HG02870 (cell line): ENCODE measurements around the gene CIAO3.
A peak's percentile ranks its signal among the peaks of the same experiment; 100 is the strongest.

ENCODE experiments used
- ATAC-seq: cut with Tn5 transposase; IDR thresholded peaks from one replicate; pipeline ENCODE4 v1.9.1; 2021; ENCODE audit warnings: mild to moderate bottlenecking, moderate library complexity; ENCODE audit not compliant: unreplicated experiment

The CIAO3 gene

DNA sequence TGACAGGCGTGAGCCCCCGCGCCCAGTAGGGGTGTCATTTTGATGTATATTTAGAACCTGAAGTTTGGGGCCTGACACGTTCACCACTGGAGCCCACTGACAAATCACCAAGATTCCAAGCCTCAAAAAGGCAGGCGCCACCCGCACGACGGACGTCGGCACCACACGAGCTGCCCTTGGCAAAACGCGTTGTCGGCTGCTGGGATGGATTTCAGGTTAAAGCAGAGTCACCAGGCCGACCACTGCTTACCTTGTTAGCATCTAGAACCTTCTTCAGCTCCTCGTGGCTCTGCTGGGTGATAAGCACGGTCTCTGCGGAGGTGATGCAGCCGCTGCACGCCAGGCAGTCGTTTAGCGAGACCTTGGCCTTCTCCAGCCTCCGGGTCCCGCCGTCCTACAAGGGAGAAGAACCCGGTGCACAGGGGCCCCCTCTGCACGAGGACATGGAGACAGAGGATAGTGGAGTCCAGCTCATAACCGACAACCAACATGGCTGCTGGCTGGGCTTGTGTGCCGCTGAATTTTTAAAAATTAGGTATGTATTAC is 3.8 kb downstream of the CIAO3 start:
- ATAC-seq = no peak

DNA sequence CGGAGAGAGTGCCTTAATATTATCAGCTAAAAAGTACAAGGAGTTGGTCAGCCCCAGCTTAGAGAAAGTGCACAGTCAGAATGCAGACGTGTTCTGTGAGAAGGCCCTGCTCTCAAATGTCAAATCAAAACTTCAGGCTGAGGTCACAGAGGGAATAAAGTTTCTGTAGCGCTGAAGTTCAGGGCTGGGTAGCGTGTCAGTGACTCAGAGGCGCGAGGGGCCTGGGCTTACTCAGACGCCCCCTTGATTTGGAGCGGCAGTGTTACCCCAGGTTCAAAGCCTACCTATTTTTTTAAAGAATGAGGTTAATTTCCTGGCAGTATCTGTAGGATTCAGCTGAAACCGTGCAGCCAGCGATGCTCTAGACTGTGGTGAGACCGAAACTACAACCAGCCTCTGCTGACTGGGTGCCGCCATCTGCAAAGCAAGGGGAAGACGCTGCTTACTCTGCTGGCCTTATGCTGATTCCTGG is 4.8 kb downstream of the CIAO3 start:
- ATAC-seq = peak; percentile 55

DNA sequence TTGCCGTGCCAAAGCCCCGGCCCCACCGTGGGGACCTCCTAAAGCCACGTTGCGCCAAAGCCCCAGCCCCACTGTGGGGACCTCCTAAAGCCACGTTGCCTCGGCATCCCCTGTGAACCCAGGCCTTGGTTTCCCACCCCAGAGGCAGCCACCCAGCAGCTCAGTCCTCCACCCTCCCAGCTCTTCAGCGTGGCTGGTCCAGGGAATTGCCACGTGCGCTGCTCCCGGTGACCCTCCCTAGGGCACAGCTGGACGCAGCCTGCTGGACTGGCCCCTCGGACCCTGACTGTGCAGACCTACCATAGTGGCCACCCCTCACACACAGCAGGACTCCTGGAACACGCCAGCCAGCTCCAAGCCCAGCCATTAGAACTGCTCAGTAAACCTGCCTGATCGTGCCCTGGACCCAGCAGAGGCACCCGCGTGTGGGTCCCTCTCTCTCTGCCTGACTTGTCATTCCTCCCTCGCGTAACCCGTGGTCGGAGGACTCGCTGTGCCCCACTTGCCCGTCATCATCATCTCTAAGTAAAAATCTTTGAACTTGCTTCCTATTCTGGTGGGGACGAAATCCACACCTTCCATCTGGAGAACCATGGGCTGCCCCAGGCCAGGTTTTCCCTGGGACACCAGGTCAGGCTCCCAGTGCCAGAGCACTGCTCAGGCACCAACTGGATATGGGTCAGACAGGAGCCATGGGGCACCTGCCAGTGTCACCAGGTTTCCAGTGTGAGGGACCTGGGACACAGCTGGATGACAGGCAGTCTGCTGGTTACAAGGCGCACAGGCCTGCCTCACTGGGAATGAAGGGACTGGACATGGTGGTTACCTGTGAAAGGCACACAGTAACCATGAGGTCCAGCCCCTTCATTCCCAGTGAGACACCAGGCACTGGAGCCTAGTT is 5.6 kb downstream of the CIAO3 start:
- ATAC-seq = no peak

DNA sequence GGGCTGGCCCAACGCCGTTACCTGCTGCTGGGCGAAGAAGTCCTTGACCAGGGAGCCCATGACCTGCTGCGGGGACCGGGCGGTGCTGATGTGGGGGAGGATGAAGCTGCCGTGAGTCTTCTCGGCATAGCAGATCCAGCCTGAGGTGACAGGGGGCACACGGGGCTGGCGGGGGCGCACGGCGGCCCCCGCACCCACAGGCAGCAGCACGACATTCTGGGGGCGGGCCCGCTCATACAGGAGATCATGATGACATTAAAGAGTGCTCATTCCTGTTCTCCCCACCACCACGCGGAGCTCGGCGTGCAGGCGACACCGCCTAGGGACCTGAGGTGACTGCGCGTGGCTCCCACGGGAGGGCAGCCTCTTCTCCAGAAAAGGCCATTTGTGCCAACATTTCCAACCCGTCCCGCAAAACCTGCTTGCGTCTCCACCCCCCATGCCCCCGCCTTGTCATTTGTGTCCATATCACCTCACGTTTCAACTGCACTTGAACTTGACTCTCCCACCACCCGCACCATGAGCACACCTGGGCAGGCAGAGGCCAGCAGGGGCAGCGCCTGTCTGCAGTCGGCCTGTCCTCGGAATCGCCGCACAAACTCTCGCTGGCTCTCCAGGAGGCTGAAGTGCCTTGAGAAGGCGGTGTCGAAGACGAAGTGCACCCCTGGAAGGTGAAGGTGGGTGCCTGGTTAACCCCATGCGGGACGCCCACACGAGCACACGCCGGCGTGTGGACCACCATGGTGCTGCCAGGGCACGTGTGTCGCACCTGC is 6.4 kb downstream of the CIAO3 start:
- no peak for ATAC-seq

DNA sequence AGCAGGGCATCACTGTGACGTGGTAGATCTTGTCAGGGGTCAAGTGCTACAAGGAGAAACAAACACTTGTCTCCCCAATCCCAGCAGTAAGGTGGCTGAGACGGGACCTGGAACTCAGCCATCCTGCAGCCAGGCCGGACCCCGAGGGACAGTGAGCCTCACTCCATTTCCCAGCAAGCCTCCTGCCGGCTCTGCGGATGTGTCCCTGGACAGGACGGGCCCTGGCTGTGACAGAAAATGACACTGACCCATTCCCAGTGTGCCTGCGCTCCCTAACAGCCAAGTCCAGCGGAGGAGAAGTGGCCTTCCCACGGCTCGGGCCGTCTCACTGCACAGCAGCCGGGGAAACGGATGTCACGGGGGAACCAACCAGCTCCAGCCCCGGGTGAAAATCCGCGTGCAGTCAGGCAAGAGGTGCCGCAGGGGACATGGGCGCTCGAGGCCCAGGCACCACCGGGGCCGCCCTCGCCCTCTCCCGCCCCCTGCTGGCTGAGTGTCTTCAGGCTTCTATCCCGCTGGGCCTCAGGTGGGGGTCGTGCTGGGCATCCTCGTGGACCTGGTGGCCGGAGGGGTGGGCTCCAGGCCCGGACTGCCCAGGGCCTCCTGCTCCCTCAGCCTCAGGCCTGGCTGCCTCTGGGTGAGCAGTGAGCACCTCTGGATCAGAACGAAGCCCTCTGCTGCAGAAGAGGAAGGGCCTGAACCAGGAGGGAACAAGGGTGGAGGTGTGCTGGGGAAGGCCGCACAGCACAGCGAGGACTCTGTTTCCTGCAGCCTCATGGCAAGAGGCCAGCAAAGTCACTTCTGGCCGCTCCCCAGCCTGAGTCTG is 7.2 kb downstream of the CIAO3 start:
- ATAC-seq = no peak

DNA sequence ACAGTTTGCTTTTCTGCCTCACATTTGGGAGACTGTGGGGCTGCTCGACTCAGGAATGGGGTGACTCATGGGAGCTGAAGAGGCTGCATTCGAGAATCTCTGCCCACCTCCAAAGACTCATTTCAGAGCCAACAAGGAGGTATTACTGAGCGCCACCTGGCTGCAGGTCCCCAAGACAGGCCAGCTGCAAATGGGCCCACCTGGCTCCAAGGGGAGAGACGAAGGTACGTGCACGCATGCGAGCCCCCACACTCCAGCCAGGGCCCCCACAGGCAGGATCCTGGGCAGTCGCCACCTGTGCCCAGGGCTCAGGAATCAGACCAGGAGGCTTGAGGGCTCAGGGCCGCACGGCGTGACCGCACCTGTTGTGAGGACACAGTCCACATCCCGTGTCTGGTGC is 7.9 kb downstream of the CIAO3 start:
- ATAC-seq = no peak

DNA sequence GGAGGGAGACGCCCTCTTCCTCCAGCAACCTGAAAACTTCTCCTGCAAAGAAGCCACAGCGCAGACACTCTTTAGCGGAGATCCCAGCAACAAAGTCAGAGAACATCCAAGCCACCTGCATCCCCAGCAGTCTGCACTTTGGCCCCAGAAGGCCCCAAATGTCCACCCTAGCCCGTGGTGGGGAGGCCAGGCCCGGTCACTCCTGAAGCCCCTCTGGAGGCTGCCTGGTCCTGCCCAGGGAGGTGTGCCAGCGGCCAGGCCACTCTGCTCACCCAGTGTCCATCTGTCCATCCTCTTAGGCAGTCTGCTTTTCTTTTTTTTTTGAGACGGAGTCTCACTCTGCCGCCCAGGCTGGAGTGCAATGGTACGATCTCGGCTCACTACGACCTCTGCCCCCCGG is 8.5 kb downstream of the CIAO3 start:
- no peak for ATAC-seq

DNA sequence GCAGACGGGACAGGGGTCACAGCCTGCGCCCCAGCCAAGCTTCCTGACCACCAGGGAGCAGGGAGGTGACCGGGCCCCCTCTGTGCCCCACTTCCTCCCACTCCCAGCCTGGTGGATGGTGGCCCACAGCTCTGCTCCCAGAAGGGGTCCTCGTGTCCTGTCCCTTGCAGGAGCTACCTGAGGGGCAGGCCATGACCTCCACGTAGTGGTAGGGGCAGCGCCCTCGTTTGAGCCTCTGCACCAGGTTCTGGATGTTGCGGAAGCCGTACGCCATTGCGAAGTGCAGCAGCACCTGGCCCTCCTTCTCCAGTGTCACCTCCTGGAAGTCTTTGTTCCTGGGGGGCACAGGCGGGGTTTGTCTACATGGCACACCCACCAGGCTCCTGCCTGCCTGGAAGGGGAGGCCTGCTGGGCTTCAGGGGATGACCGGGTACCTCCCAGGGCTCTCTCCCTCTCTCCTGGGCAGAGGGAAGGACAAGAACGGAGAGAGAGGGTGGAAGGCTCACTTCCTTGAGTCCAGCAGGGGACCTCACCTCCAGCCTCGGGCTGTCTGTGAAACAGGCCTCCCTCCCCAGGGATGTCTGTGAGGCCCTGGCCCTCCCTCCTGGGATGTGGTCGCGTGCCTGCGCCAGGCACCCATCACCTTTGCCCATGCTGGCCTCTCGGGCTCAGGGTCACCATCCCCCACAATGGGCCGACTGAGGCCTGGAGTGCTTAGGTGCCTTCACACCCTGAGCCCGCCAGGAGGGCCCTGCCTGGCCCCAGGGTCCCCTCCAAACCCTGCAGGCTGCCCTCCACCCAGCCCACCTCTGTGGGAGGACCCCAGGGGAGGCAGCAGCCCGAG is 9.9 kb downstream of the CIAO3 start:
- no peak for ATAC-seq

DNA sequence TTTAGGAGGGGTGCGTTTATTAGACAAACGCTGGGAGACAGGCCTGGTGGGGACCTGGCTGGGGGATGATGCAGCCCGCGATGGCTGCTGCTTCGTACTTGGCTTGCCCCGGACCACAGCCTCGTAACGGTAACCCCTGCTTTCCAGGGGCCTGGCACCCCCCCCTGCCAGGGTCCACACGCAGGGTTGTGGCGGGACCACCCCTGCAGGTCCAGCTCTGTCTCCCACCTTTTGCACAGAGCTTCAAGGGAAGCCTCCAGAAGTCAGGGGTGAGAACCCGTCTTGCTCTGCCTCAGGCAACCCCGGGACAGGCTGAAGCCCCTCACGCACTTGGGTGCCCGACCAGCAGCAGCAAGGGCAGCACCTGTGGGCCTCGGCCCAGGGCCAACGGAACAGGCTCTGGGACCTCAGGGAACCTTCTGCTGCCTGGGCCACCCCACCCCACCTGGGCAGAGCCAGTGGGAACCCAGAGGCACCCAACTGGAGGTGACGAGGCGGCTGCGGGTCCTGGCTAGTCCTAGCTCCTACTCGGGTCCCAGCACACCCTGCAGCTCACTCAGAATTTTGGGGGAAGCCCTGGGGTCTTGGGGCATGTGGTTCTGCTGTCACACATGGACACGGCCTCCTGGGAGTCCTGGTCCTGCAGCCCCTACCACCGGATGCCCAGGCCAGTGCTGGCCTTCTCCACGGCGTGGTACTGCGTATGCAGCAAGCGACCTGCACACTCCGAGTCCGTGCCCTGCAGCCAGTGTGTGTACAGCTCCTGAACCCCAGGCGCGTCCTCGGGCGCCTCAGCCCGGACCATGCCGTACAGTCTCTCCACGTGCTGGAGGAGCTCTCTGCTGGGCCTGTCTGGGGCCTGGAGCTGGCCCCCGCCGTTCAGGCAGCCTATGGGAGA is 10.8 kb downstream of the CIAO3 start:
- no peak for ATAC-seq

DNA sequence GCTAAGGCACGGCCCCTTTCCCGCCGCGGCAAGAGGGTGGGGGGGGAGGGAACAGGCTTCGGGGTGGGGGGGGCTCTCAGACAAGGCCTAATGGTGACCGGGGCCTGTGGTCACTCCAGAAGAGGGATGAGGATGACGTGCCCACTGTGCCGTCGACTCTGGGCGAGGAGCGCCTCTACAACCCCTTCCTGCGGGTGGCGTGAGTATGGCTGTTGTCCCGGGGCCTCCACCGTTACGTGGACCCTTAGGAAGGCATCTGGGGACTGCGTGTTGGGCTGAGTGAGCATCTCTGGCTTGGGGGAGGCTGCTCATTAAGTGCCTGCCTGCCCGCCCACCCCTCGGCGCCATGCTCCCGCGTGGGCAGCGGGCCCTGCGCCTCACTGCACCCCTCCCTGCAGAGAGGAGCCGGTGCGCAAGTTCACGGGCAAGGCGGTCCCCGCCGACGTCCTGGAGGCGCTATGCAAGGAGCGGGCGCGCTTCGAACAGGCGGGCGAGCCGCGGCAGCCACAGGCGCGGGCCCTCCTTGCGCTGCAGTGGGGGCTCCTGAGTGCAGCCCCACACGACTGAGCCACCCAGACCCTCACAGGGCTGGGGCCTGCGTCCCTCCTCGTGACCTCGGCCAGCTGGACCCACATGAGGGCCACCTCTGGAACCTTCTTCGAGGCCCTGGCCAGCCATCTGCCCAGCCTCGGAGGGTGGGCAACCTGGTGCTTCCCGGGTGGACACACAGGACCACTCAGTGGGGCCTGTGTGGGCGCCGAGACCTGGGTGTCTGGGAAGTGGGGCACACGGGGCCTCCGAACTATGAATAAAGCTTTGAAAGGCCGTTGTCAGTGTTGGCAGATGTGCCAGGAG is 11.7 kb downstream of the CIAO3 start:
- no peak for ATAC-seq

DNA sequence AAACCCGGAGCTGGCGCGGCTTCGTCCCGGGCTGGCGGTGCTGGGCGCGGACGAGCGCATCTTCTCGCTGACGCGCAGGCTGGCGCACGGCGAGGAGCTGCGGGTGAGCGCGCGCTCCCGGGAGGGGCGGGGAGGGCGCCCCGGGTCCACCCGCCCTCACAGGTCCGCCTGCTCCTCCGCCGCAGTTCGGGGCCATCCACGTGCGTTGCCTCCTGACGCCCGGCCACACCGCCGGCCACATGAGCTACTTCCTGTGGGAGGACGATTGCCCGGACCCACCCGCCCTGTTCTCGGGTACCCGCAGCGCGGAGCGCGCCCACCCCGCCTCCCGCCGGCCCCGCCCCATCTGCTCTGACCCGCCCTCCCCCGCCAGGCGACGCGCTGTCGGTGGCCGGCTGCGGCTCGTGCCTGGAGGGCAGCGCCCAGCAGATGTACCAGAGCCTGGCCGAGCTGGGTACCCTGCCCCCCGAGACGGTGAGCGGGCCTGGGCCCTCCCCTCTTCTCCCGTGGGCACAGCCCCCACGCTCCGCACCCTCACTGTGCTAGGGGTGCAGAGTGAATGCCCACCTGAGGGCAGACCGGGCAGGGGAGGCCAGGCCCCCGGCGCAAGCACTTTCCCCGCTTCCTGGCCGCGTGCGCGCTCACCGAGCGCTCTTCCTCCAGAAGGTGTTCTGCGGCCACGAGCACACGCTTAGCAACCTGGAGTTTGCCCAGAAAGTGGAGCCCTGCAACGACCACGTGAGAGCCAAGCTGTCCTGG is 12.5 kb downstream of the CIAO3 start:
- no peak for ATAC-seq

DNA sequence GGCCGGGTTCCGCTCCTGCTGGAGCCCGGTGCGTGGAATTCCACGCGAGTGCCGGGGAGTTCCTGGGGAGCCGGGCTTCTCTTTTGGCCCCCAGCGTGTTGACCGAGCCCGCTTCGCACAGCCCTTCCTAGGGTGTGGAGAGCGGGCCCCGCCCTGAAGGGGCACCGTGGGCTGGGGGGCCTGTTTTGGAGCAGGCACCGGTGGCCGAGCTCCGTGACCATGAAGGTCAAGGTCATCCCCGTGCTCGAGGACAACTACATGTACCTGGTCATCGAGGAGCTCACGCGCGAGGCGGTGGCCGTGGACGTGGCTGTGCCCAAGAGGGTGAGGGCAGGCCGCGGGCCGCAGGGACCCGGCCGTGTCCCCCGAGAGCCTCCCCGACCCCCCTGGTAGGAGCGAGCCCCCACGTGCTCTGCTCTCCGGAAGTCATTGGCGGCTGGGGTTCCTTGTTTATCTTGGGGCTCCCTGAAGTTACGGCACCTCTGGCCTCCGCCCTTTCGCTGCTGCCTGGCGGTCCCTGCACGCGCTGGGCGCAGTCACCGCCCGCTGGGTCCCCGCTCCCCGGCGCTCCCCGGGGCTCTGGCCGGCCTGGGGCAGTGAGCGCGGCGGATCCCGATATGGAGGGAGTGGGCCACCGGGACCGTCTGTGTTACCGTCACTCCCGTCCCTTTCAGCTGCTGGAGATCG is 13.4 kb downstream of the CIAO3 start:
- no peak for ATAC-seq

DNA sequence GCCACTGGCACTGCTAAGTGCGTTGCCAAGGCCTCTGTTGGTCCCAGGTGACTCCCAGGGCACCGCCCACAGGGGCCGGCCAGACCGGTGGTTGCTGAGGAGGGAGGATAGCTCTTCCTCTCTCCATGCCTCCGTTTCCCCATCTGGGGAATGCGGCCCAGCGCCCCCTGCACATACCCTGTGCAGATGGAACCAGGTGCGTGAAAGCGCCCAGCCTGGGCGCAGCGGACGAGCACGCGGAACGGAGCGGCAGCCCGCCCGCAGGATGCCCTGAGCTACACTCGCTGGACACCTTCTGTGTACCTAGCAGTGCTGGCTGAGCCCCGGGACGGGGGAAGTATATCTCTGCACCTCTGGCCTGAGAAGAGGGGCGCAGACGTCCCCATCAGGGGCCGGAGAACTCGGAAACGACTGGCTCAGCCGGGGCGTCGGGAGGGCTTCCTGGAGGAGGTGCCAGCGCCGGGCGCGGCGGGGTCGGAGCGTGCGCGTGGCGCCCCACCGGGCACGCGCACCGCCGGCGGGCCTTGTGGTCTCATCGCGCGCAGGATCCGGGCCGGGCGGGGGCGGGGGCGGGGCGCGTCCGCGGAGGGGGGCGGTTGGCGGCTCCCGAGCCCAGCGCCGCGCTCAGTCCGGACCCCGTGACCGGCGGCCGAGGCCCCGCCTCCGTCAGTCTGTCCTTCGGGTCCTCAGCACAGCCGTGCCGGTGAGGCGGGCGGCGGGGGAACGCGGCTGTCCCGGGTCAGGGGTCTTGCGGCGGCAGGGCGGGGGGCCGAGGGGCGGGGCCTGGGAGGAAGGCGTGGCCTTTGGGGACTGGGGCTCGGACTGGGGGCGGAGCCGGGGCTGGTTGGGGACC is 14.1 kb downstream of the CIAO3 start, which contains the start of the genes CCDC78 and HAGHL:
TSS of gene CCDC78 (minus strand) at position 6 of the 853 bp plus-strand sequence. CDS start 76 bp downstream, outside the sequence.
TSS of gene HAGHL (plus strand) at position 669 of the 853 bp plus-strand sequence. CDS start 404 bp downstream, outside the sequence.
- ATAC-seq = no peak

DNA sequence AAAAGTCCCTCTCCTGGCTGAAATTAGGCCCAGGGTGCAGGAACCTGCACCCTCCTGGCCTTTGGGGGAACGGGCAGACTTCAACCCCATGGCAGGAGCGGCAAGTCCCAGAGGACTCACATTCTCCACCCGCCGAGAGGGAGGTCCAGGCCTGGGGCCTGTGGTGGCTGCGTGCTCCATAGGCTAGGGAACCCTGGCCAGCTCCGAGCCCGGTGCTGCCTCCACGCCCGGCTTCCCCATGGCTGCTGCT is 14.7 kb downstream of the CIAO3 start:
- no peak for ATAC-seq

DNA sequence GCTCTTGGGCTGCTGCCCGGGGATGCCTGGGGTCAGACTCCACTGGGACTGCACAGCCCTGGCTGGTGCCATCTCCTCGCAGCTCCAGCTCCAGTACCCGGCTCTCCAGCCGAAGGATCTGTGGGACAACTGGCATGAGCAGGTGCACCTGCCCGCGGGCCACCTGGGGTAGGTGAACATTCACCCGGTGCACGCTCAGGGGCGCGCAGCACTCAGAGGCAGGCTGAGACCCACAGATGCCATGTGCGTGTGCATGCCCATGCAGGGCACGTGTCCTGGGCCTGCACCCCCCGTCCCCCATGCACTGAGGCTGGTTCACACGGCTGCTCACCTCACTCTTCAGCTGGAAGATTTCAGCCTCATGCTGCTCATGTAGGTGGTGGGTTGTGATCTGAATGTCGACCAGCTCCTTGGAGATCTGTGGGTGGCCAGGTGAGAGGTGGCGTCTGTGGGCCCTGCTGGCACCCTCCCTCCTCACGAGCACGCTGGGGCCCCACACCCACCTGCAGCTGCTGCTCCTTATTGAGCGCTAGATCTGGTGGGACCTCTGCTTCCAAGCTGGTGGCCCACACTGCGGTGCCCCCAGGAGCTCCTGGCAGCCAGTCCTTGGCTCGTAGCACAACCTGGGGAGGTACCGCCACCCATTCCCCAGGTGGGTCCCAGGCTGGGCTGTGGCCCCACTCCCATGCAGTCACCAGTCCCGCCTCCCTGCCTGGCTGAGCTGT is 15.2 kb downstream of the CIAO3 start:
- no peak for ATAC-seq
